Upper lobe of left lung (tissue), 4 donors: ENCODE results near the gene CBFA2T3.

ENCODE experiments used
- CTCF ChIP-seq, 6 experiments: fragments of 450-650 bp in 4 of 6; fragments of 200-600 bp in 2 of 6; sonication (generic) in 2 of 6; IDR thresholded peaks; one replicate each; pipeline ENCODE4 v1.5.1; 2016 to 2019; ENCODE audit warnings: antibody characterized with exemption in 6 of 6
- EP300 ChIP-seq, 4 donors: sonication (generic); formaldehyde crosslinking; IDR thresholded peaks; one replicate each; pipeline ENCODE4 v1.5.1; 2017; ENCODE audit warnings: antibody characterized with exemption in 4 of 4, control low read depth in 2 of 4

GRCh38 chr16:88983771-88984687, 7.0 kb upstream of the CBFA2T3 start:
- TF ChIP-seq EP300 (IDR thresholded peaks at IDR 0.05) = no peak
- TF ChIP-seq CTCF (IDR thresholded peaks at IDR 0.05) = no peak
